CD14-positive monocyte (primary cell): Measurements from ENCODE around the gene MS4A12. TPM values are rescaled to one million over a fixed set of nuclear protein-coding genes. Genes with fewer than 3 reads are reported as not detected.

Experiments
- DNase-seq, 3 donors: peaks; one replicate each; pipeline ENCODE4 v3.0.0-alpha.2; 2011 to 2022
- H2AFZ ChIP-seq: 2 replicates; pipeline ENCODE4 v1.6.0; 2012; ENCODE audit warnings: mild to moderate bottlenecking, low read depth, low read length, inconsistent platforms; ENCODE audit not compliant: insufficient read depth, poor library complexity, severe bottlenecking
- H3K27ac ChIP-seq, 2 donors: 1 replicate in 1 of 2; 2 replicates in 1 of 2; pipeline ENCODE4 v1.5.1; 2012 to 2013; ENCODE audit warnings: low read length in 2 of 2, control low read depth in 1 of 2, inconsistent platforms in 1 of 2, low read depth in 1 of 2, mild to moderate bottlenecking in 1 of 2
- H3K27me3 ChIP-seq, 2 donors: one replicate each; pipeline versions ENCODE4 v1.6.0 to v1.6.1; 2011 to 2013; ENCODE audit warnings: low read length in 2 of 2; ENCODE audit not compliant: control insufficient read depth in 2 of 2, insufficient read depth in 2 of 2
- H3K36me3 ChIP-seq, 2 donors: replicated peaks in 1 of 2; 1 replicate in 1 of 2; 2 replicates in 1 of 2; pipeline versions ENCODE4 v1.5.1 to v1.6.1; 2012 to 2013; ENCODE audit warnings: low read length in 2 of 2, control low read depth in 1 of 2, inconsistent platforms in 1 of 2, mild to moderate bottlenecking in 1 of 2; ENCODE audit not compliant: insufficient read depth in 2 of 2, control insufficient read depth in 1 of 2
- H3K4me1 ChIP-seq, 2 donors: 1 replicate in 1 of 2; 2 replicates in 1 of 2; pipeline versions ENCODE4 v1.5.1 to v1.6.1; 2012 to 2013; ENCODE audit warnings: low read length in 2 of 2, control low read depth in 1 of 2, inconsistent platforms in 1 of 2, mild to moderate bottlenecking in 1 of 2, moderate library complexity in 1 of 2; ENCODE audit not compliant: insufficient read depth in 2 of 2, control insufficient read depth in 1 of 2
- H3K4me2 ChIP-seq: replicated peaks from 2 replicates; pipeline ENCODE3; 2012; ENCODE audit warnings: low read length, moderate library complexity, mild to moderate bottlenecking; ENCODE audit not compliant: poor library complexity, severe bottlenecking; ENCODE audit errors: extremely low read depth
- H3K4me3 ChIP-seq, 3 experiments: fragments of 200-600 bp in 1 of 3; sonication (generic) in 1 of 3; replicated peaks in 1 of 3; 1 replicate in 2 of 3; 2 replicates in 1 of 3; pipeline ENCODE4 v1.5.1; 2011 to 2013; ENCODE audit warnings: low read length in 3 of 3, mild to moderate bottlenecking in 3 of 3, control low read depth in 2 of 3, low read depth in 2 of 3, inconsistent platforms in 1 of 3, moderate library complexity in 1 of 3
- H3K79me2 ChIP-seq: 2 replicates; pipeline ENCODE4 v1.6.0; 2012; ENCODE audit warnings: mild to moderate bottlenecking, control low read depth, inconsistent platforms, low read length, moderate library complexity; ENCODE audit not compliant: insufficient read depth
- H3K9ac ChIP-seq: 2 replicates; pipeline ENCODE4 v1.6.0; 2017; ENCODE audit warnings: low read length, mild to moderate bottlenecking; ENCODE audit not compliant: insufficient read depth, poor library complexity, severe bottlenecking
- H3K9me3 ChIP-seq, 2 donors: replicated peaks in 1 of 2; 1 replicate in 1 of 2; 2 replicates in 1 of 2; pipeline versions ENCODE4 v1.5.1 to v1.6.1; 2012 to 2013; ENCODE audit warnings: low read length in 2 of 2, control low read depth in 1 of 2; ENCODE audit not compliant: control insufficient read depth in 1 of 2, insufficient read depth in 1 of 2
- H4K20me1 ChIP-seq: 2 replicates; pipeline ENCODE4 v1.6.0; 2012; ENCODE audit warnings: mild to moderate bottlenecking, low read length, control low read depth, moderate library complexity; ENCODE audit not compliant: insufficient read depth
- H3K27ac Mint-ChIP-seq, 7 donors: one replicate each; pipeline ENCODE4 v1.8.0; 2020; ENCODE audit warnings: mild to moderate bottlenecking in 7 of 7, mixed read lengths in 7 of 7, moderate library complexity in 6 of 7, inconsistent platforms in 2 of 7
- H3K27me3 Mint-ChIP-seq, 3 donors: one replicate each; pipeline ENCODE4 v1.8.0; 2021 to 2022; ENCODE audit warnings: low read depth in 3 of 3, mild to moderate bottlenecking in 3 of 3, mixed read lengths in 3 of 3, moderate library complexity in 3 of 3, inconsistent platforms in 1 of 3
- H3K36me3 Mint-ChIP-seq, 2 donors: one replicate each; pipeline ENCODE4 v1.8.0; 2020; ENCODE audit warnings: mixed read lengths in 2 of 2, inconsistent platforms in 1 of 2, mild to moderate bottlenecking in 1 of 2
- H3K4me1 Mint-ChIP-seq: one replicate; pipeline ENCODE4 v1.8.0; 2020; ENCODE audit warnings: mild to moderate bottlenecking, mixed read lengths
- H3K4me3 Mint-ChIP-seq, 2 donors: one replicate each; pipeline ENCODE4 v1.8.0; 2020; ENCODE audit warnings: mild to moderate bottlenecking in 2 of 2, mixed read lengths in 2 of 2, moderate library complexity in 1 of 2
- H3K9me3 Mint-ChIP-seq, 7 donors: one replicate each; pipeline ENCODE4 v1.8.0; 2020 to 2022; ENCODE audit warnings: mixed read lengths in 7 of 7, mild to moderate bottlenecking in 6 of 7, moderate library complexity in 6 of 7, inconsistent platforms in 2 of 7
- WGBS: methylation state at CpG from one replicate; pipeline ENCODE4 v1.1.5; 2013; ENCODE audit warnings: missing lambda C conversion rate; ENCODE audit not compliant: insufficient coverage; 5-methylcytosine and 5-hydroxymethylcytosine counted together
- intact Hi-C, 2 donors: fragments of 100-400 bp; cut with micrococcal nuclease; formaldehyde crosslinking; loops; one replicate each; pipeline versions ENCODE4 v1.15.0 to v1.15.1; 2023
- polyA plus RNA-seq, 3 donors: library from polyadenylated mRNA; depleted of rRNA in 1 of 3; unstranded in 2 of 3; stranded (reverse) in 1 of 3; fragments of 300-500 nt in 2 of 3; fragments of >200 nt in 1 of 3; fragmentation: Illumina TruSeq in 2 of 3; gene quantifications; 1 replicate in 2 of 3; 2 replicates in 1 of 3; pipeline ENCODE4 v1.2.3, GENCODE V29; 2012 to 2021
- TF ChIP-seq, protein P1 (sequence below): fragments of 200-600 bp; IDR thresholded peaks from one replicate; pipeline ENCODE4 v1.8.0; 2022; ENCODE audit warnings: antibody characterized with exemption, mild to moderate bottlenecking

Gene MS4A12
- polyA plus RNA-seq, 3 donors = not detected

DNA sequence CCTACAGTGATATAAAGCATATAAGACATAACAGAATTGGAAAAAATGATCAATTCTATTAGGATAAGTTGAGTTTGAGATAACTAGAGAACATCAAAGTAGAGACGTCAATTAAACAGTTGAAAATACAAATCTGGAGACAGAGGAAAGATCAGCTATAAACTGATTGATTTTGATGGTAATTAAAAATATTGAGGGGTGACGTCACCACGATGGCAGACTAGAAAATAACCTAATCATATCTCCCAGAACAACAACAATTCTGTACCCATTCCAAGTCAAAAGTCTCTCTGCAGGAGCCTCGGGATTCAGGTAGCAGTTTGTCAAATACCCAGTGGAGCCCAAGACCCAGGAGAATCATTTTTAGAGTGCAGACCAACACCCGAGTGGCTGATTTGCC is 51.5 kb downstream of the MS4A12 start:
- H3K9ac ChIP-seq = no peak overlapping the region
- H3K4me3 ChIP-seq = no peak overlapping the region
- H3K4me3 Mint-ChIP-seq = no peak overlapping the region
- no peak overlapping the region for H3K27ac ChIP-seq
- H3K36me3 Mint-ChIP-seq = no peaks in the 10 kb centered on the region
- peaks cover 0 to 2% (median 0%) of the 10 kb centered on the region in 3 donors for H3K27me3 Mint-ChIP-seq
- intact Hi-C loops = no loop called here
- no peaks in the 10 kb centered on the region for H3K4me1 Mint-ChIP-seq
- no peaks in the 10 kb centered on the region for H3K36me3 ChIP-seq
- peaks cover 2 to 13% (median 11%) of the 10 kb centered on the region in 7 donors for H3K9me3 Mint-ChIP-seq
- H3K9me3 ChIP-seq = no peaks in the 10 kb centered on the region
- no peak overlapping the region for H3K4me2 ChIP-seq
- no peaks in the 10 kb centered on the region for H3K79me2 ChIP-seq
- H3K27ac Mint-ChIP-seq = no peak overlapping the region
- no peak overlapping the region for H2AFZ ChIP-seq
- DNase-seq = no peak
- no peaks in the 10 kb centered on the region for H4K20me1 ChIP-seq
- WGBS = 92% methylated on average over 2 of the region's 5 CpGs
- TF ChIP-seq, protein P1, sequence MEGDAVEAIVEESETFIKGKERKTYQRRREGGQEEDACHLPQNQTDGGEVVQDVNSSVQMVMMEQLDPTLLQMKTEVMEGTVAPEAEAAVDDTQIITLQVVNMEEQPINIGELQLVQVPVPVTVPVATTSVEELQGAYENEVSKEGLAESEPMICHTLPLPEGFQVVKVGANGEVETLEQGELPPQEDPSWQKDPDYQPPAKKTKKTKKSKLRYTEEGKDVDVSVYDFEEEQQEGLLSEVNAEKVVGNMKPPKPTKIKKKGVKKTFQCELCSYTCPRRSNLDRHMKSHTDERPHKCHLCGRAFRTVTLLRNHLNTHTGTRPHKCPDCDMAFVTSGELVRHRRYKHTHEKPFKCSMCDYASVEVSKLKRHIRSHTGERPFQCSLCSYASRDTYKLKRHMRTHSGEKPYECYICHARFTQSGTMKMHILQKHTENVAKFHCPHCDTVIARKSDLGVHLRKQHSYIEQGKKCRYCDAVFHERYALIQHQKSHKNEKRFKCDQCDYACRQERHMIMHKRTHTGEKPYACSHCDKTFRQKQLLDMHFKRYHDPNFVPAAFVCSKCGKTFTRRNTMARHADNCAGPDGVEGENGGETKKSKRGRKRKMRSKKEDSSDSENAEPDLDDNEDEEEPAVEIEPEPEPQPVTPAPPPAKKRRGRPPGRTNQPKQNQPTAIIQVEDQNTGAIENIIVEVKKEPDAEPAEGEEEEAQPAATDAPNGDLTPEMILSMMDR = no peak
- no peaks in the 10 kb centered on the region for H3K27me3 ChIP-seq
- H3K4me1 ChIP-seq = no peaks in the 10 kb centered on the region

Other genes starting within 250 kb of the MS4A12 start
- gene MS4A4E, start 249.6 kb upstream of the MS4A12 start, polyA plus RNA-seq = 10 to 100 TPM in 1 of 3 donors, 1 to 10 TPM in 1, under 1 TPM in 1; 1.00 to 10.2 (median 1.1) TPM
- gene MS4A4A, start 212.1 kb upstream of the MS4A12 start, polyA plus RNA-seq = 10 to 100 TPM; 19.2 to 41.8 (median 27.4) TPM
- gene MS4A6E, start 165.5 kb upstream of the MS4A12 start, polyA plus RNA-seq = not detected
- gene MS4A7, start 114.2 kb upstream of the MS4A12 start, polyA plus RNA-seq = 100 to 1,000 TPM; 181 to 596 (median 504) TPM
- 10 to 100 TPM in 1 of 3 donors, 1 to 10 TPM in 2; 3.0 to 30.8 (median 7.5) TPM for gene MS4A14, start 96.3 kb upstream of the MS4A12 start, polyA plus RNA-seq
- gene MS4A5, start 63.2 kb upstream of the MS4A12 start, polyA plus RNA-seq = not detected
- 1 to 10 TPM in 2 of 3 donors, under 1 TPM in 1; 0.88 to 8.0 (median 1.3) TPM for gene MS4A1, start 36.9 kb upstream of the MS4A12 start, polyA plus RNA-seq
- gene MS4A13, start 22.6 kb downstream of the MS4A12 start, polyA plus RNA-seq = not detected
- gene MS4A8, start 206.8 kb downstream of the MS4A12 start, polyA plus RNA-seq = not detected
- gene MS4A18, start 231.9 kb downstream of the MS4A12 start, polyA plus RNA-seq = not detected